ENCODE results near the gene SPACA4.

SPACA4 gene

DNA sequence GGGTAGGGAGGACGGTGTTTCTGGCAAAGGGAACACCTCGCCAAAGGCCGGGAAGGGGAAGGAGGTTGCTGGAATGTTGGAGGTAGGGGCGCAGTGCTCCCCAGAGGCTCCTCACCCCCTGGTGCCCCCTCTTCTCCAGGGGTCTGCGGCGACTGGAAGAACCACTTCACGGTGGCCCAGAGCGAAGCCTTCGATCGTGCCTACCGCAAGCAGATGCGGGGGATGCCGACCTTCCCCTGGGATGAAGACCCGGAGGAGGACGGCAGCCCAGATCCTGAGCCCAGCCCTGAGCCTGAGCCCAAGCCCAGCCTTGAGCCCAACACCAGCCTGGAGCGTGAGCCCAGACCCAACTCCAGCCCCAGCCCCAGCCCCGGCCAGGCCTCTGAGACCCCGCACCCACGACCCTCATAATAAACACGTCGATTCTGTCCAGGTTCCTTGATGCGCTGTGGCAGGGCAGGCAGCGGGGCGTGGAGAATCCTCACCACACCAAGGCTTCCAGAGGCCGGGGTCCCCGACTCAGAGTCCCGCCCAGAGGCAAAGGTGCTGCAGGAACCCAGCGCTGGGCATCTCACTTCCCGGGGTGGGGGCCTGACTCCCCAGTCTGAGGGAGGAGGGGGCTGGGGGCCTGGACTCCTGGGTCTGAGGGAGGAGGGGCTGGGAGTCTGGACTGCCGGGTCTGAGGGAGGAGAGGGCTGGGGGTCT is 7.4 kb upstream of the SPACA4 start:
- no peak for DNase-seq

DNA sequence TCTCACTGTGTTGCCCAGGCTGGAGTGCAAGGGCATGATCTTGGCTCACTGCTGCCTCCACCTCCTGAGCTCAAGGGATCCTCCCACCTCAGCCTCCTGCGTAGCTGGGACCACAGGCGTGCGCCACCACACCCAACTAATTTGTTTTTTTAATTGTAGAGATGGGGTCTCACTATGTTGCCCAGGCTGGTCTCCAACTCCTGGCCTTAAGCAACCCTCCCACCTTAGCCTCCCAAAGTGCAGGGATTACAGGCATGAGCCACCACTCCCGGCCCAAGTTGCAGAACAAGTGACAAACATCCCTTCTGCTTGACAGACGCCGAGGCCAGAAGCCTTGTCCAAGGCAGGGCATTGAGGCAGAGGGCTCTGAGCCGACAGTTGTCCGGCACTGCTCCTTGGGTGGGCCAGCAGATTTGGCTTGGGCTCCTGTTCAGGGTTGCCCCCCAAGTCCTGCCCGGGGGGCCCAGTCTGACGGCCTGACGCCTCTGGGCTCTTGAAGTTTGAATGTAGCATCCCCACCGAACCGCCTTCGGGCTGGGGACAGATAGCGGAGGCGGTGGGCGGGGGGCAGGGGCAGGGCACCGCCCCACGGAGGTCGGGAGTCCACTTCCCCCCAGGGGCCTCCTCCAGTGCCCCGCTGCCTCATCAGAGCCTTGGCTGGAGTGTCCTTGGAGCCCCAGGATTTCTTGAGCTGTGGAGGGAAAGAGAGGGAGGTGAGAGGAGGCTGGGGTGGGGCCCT is 5.7 kb upstream of the SPACA4 start:
- DNase-seq: no peak

- DNase-seq: no peak
These were observed 3.5 kb upstream of the SPACA4 start for GRCh38 chr19:48603001-48603400.

GRCh38 chr19:48603449-48603848 is 3.1 kb upstream of the SPACA4 start:
- DNase-seq: no peak

DNA sequence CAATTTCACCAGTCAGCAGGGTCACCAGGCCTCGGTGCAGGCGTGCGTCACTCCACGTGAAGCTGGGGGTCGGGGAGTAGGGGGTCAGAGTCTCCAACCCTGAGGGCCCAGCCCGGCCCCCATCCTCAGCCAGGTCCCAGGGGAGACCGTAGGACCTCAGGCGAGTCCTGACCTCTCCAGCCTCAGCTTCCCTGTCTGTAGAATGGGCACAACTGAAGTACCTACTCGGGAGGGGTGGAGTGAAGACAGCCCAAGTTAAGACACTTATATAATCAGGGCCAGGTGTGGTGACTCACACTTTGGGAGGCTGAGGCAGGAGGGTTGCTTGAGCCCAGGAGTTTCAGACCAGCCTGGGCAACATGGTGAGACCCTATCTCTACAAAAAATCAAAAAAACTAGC is 2.7 kb upstream of the SPACA4 start:
- DNase-seq: no peak

GRCh38 chr19:48607359-48607755 is 815 bp downstream of the SPACA4 start:
- DNase-seq: no peak

- peak; percentile 67 for DNase-seq
These were observed 2.3 kb downstream of the SPACA4 start for GRCh38 chr19:48608798-48609263.

- no peak for DNase-seq
These were observed 3.1 kb downstream of the SPACA4 start for GRCh38 chr19:48609571-48610108.

DNA sequence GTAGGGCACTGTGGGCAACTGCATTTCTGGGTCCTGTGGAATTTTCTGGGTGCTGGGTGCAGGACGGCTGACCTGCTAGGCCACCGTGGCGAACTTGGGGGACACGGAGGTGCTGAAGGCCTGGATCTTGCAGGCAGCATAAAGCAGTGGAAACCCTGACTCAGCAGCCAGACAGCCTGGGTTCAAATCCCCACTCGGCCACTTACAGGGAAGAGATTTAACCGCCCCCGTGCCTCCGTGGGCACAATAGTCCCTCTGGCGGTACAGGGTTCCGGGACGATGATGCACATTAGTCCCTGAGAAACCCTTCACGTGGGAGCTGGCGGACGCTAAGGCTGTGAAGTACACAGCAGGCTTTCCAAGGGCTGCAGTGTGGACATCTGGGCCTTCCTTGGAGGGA is 5.3 kb downstream of the SPACA4 start:
- DNase-seq: no peak

GRCh38 chr19:48613024-48613851 is 6.7 kb downstream of the SPACA4 start:
- DNase-seq: no peak

DNA sequence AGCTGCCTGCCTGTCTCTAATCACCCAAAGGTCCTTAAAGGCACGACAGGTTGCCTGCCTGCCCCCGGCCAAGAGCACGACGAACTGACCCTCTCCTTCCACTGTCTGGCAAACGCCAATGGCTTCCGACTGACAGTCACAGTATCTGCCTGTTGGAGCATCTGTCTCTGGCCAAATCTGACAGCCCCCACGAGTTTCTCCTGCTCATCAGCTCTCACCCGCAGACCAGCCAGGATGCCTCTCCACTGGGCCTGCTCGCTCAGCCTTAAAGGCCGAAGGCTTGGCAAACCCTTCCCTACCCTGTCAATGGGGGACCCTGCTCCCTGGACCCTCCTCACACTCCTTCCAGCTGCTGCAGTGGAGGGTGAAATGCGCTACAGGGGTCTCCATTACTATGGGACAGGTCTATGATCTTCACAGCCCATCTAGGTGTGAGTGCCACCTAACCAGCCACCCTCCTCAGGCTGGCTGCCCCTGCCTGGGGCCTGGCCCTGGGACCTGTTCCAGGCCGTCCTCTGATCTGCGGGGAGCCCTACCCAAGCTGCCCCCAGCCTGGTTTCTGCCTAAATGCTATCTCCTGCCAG is 7.4 kb downstream of the SPACA4 start:
- DNase-seq: no peak

- DNase-seq: no peak
These were observed 8.1 kb downstream of the SPACA4 start, which contains the start of gene FAM83E for GRCh38 chr19:48614436-48615230. TSS of gene FAM83E (minus strand) at chr19:48615076. CDS start at chr19:48613372, 1,704 bp downstream.

DNA sequence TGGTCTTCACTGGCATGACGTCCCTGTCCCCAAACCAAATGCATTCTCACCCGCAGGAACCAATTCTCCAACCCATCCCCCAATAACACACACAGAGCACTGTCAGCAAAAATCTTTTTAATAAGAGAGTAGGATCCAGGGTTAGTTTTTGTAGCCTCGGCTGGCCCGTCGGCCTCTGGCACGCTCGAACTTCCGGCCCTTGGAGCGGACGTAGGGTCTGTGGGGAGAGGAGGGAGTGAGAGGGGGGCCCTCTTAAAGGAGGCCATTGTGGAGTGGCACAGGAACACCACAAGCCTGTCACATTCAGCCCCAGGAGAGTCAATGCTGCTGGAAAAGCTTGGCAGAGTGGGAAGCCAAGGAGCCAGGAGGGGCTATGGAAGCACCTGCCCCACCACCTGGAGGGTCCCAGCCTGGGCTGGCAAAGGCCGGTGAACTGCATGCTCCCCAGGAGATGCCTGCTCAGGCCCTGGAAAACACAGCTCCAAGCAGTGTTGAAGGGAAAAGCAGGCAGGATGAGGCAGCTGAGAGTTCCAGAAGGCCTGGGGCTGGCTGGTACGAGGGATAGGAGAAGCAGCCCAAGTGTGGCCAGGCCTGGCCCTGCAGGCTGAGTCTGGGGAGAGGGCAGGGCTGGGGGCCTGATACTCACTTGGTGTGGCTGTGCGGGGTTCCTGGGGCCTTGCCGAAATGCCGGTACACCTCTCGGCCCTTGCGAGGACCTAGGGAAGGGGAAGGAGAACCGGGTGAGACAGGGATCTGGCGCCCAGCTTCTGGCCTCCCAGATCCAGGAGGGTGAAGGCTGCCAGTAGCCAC is 8.9 kb downstream of the SPACA4 start:
- no peak for DNase-seq

- no peak for DNase-seq
These were observed 9.5 kb downstream of the SPACA4 start for GRCh38 chr19:48616041-48616436.

DNA sequence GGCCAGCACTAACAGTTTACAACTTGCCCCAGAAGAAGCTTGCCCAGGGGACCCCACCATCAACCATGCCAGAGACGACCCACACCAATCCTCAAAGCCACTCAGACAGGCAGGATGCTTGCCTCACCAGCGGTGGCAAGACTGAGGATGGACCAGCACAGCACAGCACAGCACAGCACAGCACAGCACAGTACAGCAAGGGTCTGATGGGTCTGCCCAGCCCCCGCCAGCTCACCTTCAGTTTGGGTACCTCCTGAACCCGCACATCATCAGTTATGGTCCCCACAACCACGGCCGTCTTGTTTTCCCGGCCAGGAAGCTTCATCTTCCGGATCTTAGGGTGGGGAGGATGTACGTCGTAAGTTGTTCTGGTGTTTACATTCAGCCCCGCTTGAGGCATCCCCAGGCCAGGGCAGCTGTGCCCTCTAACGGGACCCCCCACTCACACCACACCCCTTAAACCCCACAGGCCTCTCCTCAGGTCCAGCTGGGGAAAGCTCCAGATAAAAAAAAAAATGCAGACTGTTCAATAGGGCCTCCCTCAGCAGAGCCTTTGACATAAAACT is 10.0 kb downstream of the SPACA4 start:
- DNase-seq: no peak

DNA sequence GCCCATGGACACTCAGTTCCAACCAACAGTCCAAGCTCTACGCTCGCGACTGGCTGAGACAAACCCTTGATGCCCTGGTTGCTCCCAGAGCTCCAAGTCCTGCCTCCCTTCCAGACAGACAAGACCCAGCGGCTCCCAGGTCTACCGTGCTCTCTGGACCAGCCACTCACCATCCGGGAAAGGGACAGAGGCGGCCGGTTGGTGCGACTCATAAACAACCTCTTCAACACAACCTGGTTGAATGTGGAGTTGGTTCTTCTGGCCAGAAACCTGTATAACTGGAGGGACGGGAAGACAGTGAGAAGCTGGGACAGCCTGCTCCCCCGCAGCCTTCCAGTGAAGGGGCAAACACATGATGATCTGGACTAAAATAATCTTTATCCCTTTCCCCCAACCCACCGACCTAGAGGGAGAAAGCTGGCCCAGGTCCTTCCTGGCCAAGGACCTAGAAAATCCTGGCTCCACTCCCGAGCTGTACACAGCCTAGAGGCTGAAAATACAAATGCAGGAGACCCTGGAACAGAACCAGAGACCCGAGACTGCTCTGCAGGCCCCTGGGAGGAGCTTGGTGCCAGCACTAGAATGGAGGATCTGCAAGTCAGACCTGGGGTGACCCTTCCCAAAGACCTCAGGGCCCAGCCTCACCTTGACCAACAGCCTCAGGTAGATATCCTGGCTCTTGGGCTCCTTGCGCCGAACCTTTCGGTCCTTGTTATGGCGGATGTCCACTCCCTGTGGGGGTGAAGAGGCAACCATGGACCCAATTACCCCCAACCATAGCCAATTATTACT is 10.8 kb downstream of the SPACA4 start:
- no peak for DNase-seq

GRCh38 chr19:48618278-48618915 is 11.9 kb downstream of the SPACA4 start:
- DNase-seq: no peak

DNA sequence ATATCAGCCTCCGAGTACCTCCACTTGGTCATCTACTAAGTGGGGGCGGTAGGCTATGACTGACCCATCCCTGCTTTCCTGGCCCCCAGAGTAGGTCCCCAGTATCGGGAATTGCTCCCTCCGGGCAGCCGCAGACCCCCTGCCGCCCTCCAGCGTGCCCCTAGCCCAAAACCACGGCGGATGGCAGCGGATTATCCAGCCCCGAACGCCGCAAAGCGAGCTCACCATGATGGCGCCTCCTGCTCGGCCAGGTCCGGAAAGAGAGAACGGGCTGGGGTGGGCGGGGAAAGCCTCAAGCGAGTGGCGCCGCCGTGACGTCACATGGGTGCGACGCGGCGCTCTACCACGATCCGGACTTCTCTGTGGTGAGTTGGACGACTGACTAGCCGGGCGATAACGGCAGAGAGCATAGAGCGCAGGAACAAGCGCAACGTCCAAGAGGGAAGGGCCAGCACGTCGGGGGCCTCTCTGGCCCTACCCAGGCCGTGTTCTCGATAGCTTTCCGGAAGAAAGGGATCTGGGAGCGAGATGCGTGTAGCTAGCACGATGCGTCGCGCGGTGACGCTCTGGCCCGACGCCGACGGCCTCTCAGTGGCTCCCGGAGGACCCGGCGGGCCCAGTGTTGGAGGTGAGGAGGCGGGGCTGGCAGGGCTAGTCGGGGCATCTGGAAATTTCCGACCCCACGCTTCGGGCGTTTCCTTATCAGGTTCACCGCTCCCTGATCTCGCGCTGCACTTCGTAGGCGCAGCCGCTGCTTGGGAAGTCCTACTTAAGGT is 12.6 kb downstream of the SPACA4 start, which contains the start of the genes RPL18 and SPHK2:
RPL18 (minus strand) TSS at position 263 of the 776 bp plus-strand sequence; CDS start at position 228, 35 bp downstream.
SPHK2 (plus strand) TSS at position 591 of the 776 bp plus-strand sequence. CDS start 1,009 bp downstream, outside the sequence.
- peak; percentile 99 for DNase-seq

Measured in eye (tissue), 1 donor.